Measurements from ENCODE around the gene ABHD2. TPM values are rescaled to one million over a fixed set of nuclear protein-coding genes. Genes with fewer than 3 reads are reported as not detected.

Gene ABHD2
- total and polyA plus RNA-seq, 12 donors = 5.6 to 316 (median 135) TPM

GRCh38 chr15:89109238-89109637 is 21.0 kb downstream of the ABHD2 start:
- no peak overlapping the region for H3K4me3 ChIP-seq
- intact Hi-C loops (cut with DNase I) = no loop called here
- peaks cover 0 to 2% of the 10 kb centered on the region in 2 donors for H3K36me3 ChIP-seq (replicated peaks in 1 of 2)
- peak overlapping the region in 3 of 5 donors; percentile 55 to 74 (median 74) for H3K27ac ChIP-seq
- 56 to 85% (median 77%) methylated on average over 4 of the region's 4 CpGs for WGBS, 4 donors
- H3K27me3 ChIP-seq = no peaks in the 10 kb centered on the region
- TF ChIP-seq CTCF (IDR thresholded peaks at IDR 0.05) (no peak), POLR2A (IDR thresholded peaks at IDR 0.05) (no peak)
- peaks cover 42 to 73% of the 10 kb centered on the region in 2 donors for H3K4me1 ChIP-seq (replicated peaks in 1 of 2)
- peak in 2 of 7 donors; percentile 15 to 44 for DNase-seq
- H3K9me3 ChIP-seq (replicated peaks in 1 of 3) = no peaks in the 10 kb centered on the region

- 93 to 97% (median 96%) methylated on average over 8 of the region's 8 CpGs for WGBS, 4 donors
- intact Hi-C loops (cut with DNase I) = no loop called here
- peaks cover 36 to 72% of the 10 kb centered on the region in 2 donors for H3K4me1 ChIP-seq (replicated peaks in 1 of 2)
- H3K27ac ChIP-seq = peak overlapping the region in 1 of 5 donors; percentile 35
- no peaks in the 10 kb centered on the region for H3K9me3 ChIP-seq (replicated peaks in 1 of 3)
- H3K36me3 ChIP-seq (replicated peaks in 1 of 2) = peaks cover 0 to 4% of the 10 kb centered on the region in 2 donors
- TF ChIP-seq CTCF (IDR thresholded peaks at IDR 0.05) (no peak), POLR2A (IDR thresholded peaks at IDR 0.05) (no peak)
- no peak overlapping the region for H3K4me3 ChIP-seq
- no peaks in the 10 kb centered on the region for H3K27me3 ChIP-seq
- DNase-seq = peak in 1 of 7 donors; percentile 15
These were observed 21.8 kb downstream of the ABHD2 start for GRCh38 chr15:89110060-89110459.

- no peaks in the 10 kb centered on the region for H3K27me3 ChIP-seq
- H3K36me3 ChIP-seq (replicated peaks in 1 of 2) = peaks cover 0 to 8% of the 10 kb centered on the region in 2 donors
- peaks cover 26 to 70% of the 10 kb centered on the region in 2 donors for H3K4me1 ChIP-seq (replicated peaks in 1 of 2)
- DNase-seq = no peak
- intact Hi-C loops (cut with DNase I) = no loop called here
- no peaks in the 10 kb centered on the region for H3K9me3 ChIP-seq (replicated peaks in 1 of 3)
- H3K27ac ChIP-seq = peak overlapping the region in 3 of 5 donors; percentile 49 to 79 (median 71)
- no peak for TF ChIP-seq POLR2A (IDR thresholded peaks at IDR 0.05)
- no peak for TF ChIP-seq CTCF (IDR thresholded peaks at IDR 0.05)
- no peak overlapping the region for H3K4me3 ChIP-seq
These were observed 23.1 kb downstream of the ABHD2 start for GRCh38 chr15:89111352-89111751.

- Histone ChIP-seq H3K27ac (peak overlapping the region in 3 of 5 donors; percentile 71 to 82 (median 79)), H3K4me3 (no peak overlapping the region), H3K27me3 (no peaks in the 10 kb centered on the region), H3K36me3 (replicated peaks in 1 of 2) (peaks cover 0 to 14% of the 10 kb centered on the region in 2 donors), H3K9me3 (replicated peaks in 1 of 3) (no peaks in the 10 kb centered on the region), H3K4me1 (replicated peaks in 1 of 2) (peaks cover 26 to 68% of the 10 kb centered on the region in 2 donors)
- no peak for TF ChIP-seq POLR2A (IDR thresholded peaks at IDR 0.05)
- TF ChIP-seq CTCF (IDR thresholded peaks at IDR 0.05) = no peak
- no peak for DNase-seq
- intact Hi-C loops (cut with DNase I) = no loop called here
- WGBS, 4 donors = 59 to 84% (median 69%) methylated on average over 4 of the region's 4 CpGs
These were observed 23.7 kb downstream of the ABHD2 start for GRCh38 chr15:89111961-89112340.

All from adrenal gland (tissue), 12 donors.